MM.1S (cell line): ENCODE measurements around the gene ADD2.

Experiments
- DNase-seq: peaks from one replicate; pipeline ENCODE4 v3.0.0-alpha.2; 2015
- H2AFZ ChIP-seq: fragments of 300-600 bp; sonication (generic); 2 replicates; pipeline ENCODE4 v1.6.0; 2016; ENCODE audit warnings: antibody characterized with exemption, low read length
- H3F3A ChIP-seq: fragments of 300-600 bp; sonication (generic); 2 replicates; pipeline ENCODE4 v1.6.1; 2016; ENCODE audit warnings: mild to moderate bottlenecking, antibody characterized with exemption, low read length, moderate library complexity, mixed read lengths; ENCODE audit not compliant: insufficient read depth
- H3K27ac ChIP-seq: fragments of 300-600 bp; sonication (generic); 2 replicates; pipeline ENCODE4 v1.5.1; 2016; ENCODE audit warnings: mild to moderate bottlenecking, low read length
- H3K27me3 ChIP-seq: fragments of 300-600 bp; sonication (generic); replicated peaks from 2 replicates; pipeline ENCODE4 v1.6.0; 2016; ENCODE audit warnings: low read length; ENCODE audit not compliant: insufficient read depth
- H3K36me3 ChIP-seq: fragments of 300-600 bp; sonication (generic); replicated peaks from 2 replicates; pipeline ENCODE4 v1.6.1; 2016; ENCODE audit warnings: mild to moderate bottlenecking, low read length, mixed read lengths; ENCODE audit not compliant: insufficient read depth
- H3K4me1 ChIP-seq: fragments of 300-600 bp; sonication (generic); 2 replicates; pipeline ENCODE4 v1.6.1; 2016; ENCODE audit warnings: low read length, mixed read lengths
- H3K4me2 ChIP-seq: fragments of 300-600 bp; sonication (generic); 2 replicates; pipeline ENCODE4 v1.6.0; 2016; ENCODE audit warnings: low read depth, low read length
- H3K4me3 ChIP-seq: fragments of 300-600 bp; sonication (generic); 2 replicates; pipeline ENCODE4 v1.5.1; 2016; ENCODE audit warnings: low read length, mixed read lengths
- H3K79me2 ChIP-seq: fragments of 300-600 bp; sonication (generic); 2 replicates; pipeline ENCODE4 v1.6.1; 2016; ENCODE audit warnings: mixed run types, low read length, mixed read lengths
- H3K9ac ChIP-seq: fragments of 300-600 bp; sonication (generic); 2 replicates; pipeline ENCODE4 v1.6.1; 2016; ENCODE audit warnings: low read length, mixed read lengths
- H3K9me2 ChIP-seq: fragments of 300-600 bp; sonication (generic); replicated peaks from 2 replicates; pipeline ENCODE4 v1.6.1; 2016; ENCODE audit warnings: mild to moderate bottlenecking, low read length, mixed read lengths; ENCODE audit not compliant: insufficient read depth
- H3K9me3 ChIP-seq: fragments of 300-600 bp; sonication (generic); replicated peaks from 2 replicates; pipeline ENCODE4 v1.6.1; 2016; ENCODE audit warnings: mild to moderate bottlenecking, low read length, mixed read lengths; ENCODE audit not compliant: insufficient read depth
- H4K20me1 ChIP-seq: fragments of 300-600 bp; sonication (generic); 2 replicates; pipeline ENCODE4 v1.6.1; 2016; ENCODE audit warnings: mild to moderate bottlenecking, low read length, moderate library complexity, mixed read lengths; ENCODE audit not compliant: insufficient read depth
- CTCF ChIP-seq: fragments of 300-600 bp; sonication (generic); IDR thresholded peaks from 2 replicates; pipeline ENCODE4 v1.5.1; 2016; ENCODE audit warnings: antibody characterized with exemption, low read length, mixed read lengths
- EZH2 ChIP-seq: fragments of 300-600 bp; sonication (generic); optimal IDR thresholded peaks from 2 replicates; pipeline ENCODE3; 2017; ENCODE audit warnings: low read depth, mild to moderate bottlenecking, antibody characterized with exemption, low read length, mixed read lengths
- EZH2phosphoT487 ChIP-seq: fragments of 300-600 bp; sonication (generic); IDR thresholded peaks from 2 replicates; pipeline ENCODE4 v1.6.1; 2018; ENCODE audit warnings: antibody characterized with exemption, low read length

ADD2 gene

GRCh38 chr2:70716951-70717350 lies 51.0 kb downstream of the ADD2 start:
- no peaks in the 10 kb centered on the region for H3K36me3 ChIP-seq
- H3K9me2 ChIP-seq: no peaks in the 10 kb centered on the region
- no peak overlapping the region for H2AFZ ChIP-seq
- no peak overlapping the region for H3K27ac ChIP-seq
- no peak overlapping the region for H3K4me3 ChIP-seq
- no peaks in the 10 kb centered on the region for H3K79me2 ChIP-seq
- H3K9me3 ChIP-seq: no peaks in the 10 kb centered on the region
- no peak for DNase-seq
- no peaks in the 10 kb centered on the region for H3K27me3 ChIP-seq
- no peaks in the 10 kb centered on the region for H3K4me1 ChIP-seq
- H3K9ac ChIP-seq: no peak overlapping the region
- no peaks in the 10 kb centered on the region for H4K20me1 ChIP-seq
- H3F3A ChIP-seq: no peaks in the 10 kb centered on the region
- no peak overlapping the region for H3K4me2 ChIP-seq
- no peak for TF ChIP-seq CTCF
- TF ChIP-seq EZH2phosphoT487: no peak
- TF ChIP-seq EZH2: no peak

GRCh38 chr2:70716131-70716743 lies 51.8 kb downstream of the ADD2 start:
- H3K36me3 ChIP-seq: no peaks in the 10 kb centered on the region
- DNase-seq: no peak
- no peak overlapping the region for H3K4me3 ChIP-seq
- TF ChIP-seq EZH2: no peak
- TF ChIP-seq CTCF: no peak
- no peak for TF ChIP-seq EZH2phosphoT487
- H3K9me3 ChIP-seq: no peaks in the 10 kb centered on the region
- H2AFZ ChIP-seq: no peak overlapping the region
- H3K9ac ChIP-seq: no peak overlapping the region
- no peak overlapping the region for H3K27ac ChIP-seq
- H3K27me3 ChIP-seq: no peaks in the 10 kb centered on the region
- H3K4me1 ChIP-seq: no peaks in the 10 kb centered on the region
- no peaks in the 10 kb centered on the region for H3F3A ChIP-seq
- H3K4me2 ChIP-seq: no peak overlapping the region
- no peaks in the 10 kb centered on the region for H3K9me2 ChIP-seq
- H4K20me1 ChIP-seq: no peaks in the 10 kb centered on the region
- H3K79me2 ChIP-seq: no peaks in the 10 kb centered on the region

GRCh38 chr2:70715071-70715985 lies 52.7 kb downstream of the ADD2 start:
- Histone ChIP-seq H3K36me3 (no peaks in the 10 kb centered on the region), H3K4me1 (no peaks in the 10 kb centered on the region), H3K9ac (no peak overlapping the region), H3K27me3 (no peaks in the 10 kb centered on the region), H3K9me2 (no peaks in the 10 kb centered on the region), H3K79me2 (no peaks in the 10 kb centered on the region), H3F3A (no peaks in the 10 kb centered on the region), H3K27ac (no peak overlapping the region), H3K4me2 (no peak overlapping the region), H3K9me3 (no peaks in the 10 kb centered on the region), H4K20me1 (no peaks in the 10 kb centered on the region), H2AFZ (no peak overlapping the region), H3K4me3 (no peak overlapping the region)
- DNase-seq: no peak
- TF ChIP-seq EZH2: no peak
- TF ChIP-seq CTCF: no peak
- TF ChIP-seq EZH2phosphoT487: no peak
